ENCODE data around the gene MYH7.

GRCh38 chr14:23409475-23409874 is 26.0 kb downstream of the MYH7 start:
- TF ChIP-seq POLR2A (IDR thresholded peaks at IDR 0.05) (no peak), POLR2AphosphoS5 (IDR thresholded peaks at IDR 0.05) (no peak)
- TF ChIP-seq, protein P1, sequence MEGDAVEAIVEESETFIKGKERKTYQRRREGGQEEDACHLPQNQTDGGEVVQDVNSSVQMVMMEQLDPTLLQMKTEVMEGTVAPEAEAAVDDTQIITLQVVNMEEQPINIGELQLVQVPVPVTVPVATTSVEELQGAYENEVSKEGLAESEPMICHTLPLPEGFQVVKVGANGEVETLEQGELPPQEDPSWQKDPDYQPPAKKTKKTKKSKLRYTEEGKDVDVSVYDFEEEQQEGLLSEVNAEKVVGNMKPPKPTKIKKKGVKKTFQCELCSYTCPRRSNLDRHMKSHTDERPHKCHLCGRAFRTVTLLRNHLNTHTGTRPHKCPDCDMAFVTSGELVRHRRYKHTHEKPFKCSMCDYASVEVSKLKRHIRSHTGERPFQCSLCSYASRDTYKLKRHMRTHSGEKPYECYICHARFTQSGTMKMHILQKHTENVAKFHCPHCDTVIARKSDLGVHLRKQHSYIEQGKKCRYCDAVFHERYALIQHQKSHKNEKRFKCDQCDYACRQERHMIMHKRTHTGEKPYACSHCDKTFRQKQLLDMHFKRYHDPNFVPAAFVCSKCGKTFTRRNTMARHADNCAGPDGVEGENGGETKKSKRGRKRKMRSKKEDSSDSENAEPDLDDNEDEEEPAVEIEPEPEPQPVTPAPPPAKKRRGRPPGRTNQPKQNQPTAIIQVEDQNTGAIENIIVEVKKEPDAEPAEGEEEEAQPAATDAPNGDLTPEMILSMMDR (IDR thresholded peaks at IDR 0.05) = no peak
